LHCN-M2 (cell line): Measurements from ENCODE around the gene OXLD1. TPM values are rescaled to one million over a fixed set of nuclear protein-coding genes. Genes with fewer than 3 reads are reported as not detected.

ENCODE experiments used
- DNase-seq: peaks from one replicate; pipeline ENCODE4 v3.0.0-alpha.2; 2012; ENCODE audit warnings: low read depth
- total RNA-seq: library from RNA; depleted of rRNA; stranded (reverse); fragments of >200 nt; gene quantifications from 2 replicates; pipeline ENCODE4 v1.2.3, GENCODE V29; 2014

Gene OXLD1
- total RNA-seq, 1 experiment from 2014 or later: 54.1 TPM

DNA sequence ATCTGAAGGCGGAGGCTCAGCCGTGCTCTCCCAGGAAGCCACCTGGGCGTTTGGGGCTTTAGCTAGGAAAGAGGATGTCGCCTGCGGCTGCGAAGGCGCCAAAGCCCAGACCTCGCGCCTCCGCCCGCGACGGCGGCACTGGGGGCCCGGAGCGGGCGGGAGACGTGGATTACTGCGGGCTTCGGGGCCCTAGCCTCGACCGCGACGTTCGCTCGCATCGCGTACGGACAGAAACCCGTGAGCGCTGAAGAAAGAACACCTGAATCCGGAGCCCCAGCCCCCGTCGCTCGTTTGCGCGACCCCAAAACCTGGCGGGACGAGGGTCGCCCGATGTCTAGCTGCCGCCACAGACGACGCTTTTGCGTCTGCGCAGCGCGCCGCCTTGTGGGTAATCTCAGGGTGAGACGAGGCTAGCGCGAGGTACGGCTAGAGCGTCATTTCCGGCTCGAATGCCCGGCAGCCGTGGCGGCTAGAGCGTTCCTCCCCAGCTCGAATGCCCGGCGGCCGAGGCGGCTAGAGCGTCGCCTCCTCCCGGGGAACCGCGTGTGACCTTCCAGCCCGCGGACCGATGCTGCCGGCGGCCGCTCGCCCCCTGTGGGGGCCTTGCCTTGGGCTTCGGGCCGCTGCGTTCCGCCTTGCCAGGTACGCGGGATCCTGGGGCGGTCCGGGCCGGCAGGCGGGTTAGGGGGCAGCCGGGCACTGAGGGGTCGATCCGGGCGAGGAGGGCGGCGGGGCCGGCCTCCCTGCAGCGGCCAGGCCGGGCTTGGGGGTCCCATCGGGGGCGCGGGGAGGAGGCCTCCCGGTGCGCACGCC lies 36.7 kb upstream of the OXLD1 start, which contains the start of gene MRPL12:
TSS of gene MRPL12 (plus strand) at position 434 of the 813 bp plus-strand sequence. CDS start at position 569, 135 bp downstream.
- peak; percentile 91 for DNase-seq

DNA sequence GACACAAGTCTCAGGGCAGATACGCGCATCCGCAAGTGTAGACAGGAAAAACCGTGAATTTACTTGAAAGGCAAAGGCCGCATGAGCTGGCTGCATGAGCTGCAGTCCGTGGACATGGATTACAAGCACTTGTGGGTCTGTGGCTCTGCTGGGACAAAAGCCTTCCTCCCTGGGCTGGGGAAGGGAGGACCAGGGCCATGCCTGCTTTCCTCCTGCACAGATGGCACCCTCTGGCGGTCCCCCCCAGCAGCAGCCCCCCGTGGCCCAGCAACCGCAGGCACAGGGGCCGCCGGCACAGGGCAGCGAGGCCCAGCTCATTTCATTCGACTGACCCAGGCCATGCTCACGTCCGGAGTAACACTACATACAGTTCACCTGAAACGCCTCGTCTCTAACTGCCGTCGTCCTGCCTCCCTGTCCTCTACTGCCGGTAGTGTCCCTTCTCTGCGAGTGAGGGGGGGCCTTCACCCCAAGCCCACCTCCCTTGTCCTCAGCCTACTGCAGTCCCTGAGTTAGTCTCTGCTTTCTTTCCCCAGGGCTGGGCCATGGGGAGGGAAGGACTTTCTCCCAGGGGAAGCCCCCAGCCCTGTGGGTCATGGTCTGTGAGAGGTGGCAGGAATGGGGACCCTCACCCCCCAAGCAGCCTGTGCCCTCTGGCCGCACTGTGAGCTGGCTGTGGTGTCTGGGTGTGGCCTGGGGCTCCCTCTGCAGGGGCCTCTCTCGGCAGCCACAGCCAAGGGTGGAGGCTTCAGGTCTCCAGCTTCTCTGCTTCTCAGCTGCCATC lies 35.1 kb upstream of the OXLD1 start:
- no peak for DNase-seq

DNA sequence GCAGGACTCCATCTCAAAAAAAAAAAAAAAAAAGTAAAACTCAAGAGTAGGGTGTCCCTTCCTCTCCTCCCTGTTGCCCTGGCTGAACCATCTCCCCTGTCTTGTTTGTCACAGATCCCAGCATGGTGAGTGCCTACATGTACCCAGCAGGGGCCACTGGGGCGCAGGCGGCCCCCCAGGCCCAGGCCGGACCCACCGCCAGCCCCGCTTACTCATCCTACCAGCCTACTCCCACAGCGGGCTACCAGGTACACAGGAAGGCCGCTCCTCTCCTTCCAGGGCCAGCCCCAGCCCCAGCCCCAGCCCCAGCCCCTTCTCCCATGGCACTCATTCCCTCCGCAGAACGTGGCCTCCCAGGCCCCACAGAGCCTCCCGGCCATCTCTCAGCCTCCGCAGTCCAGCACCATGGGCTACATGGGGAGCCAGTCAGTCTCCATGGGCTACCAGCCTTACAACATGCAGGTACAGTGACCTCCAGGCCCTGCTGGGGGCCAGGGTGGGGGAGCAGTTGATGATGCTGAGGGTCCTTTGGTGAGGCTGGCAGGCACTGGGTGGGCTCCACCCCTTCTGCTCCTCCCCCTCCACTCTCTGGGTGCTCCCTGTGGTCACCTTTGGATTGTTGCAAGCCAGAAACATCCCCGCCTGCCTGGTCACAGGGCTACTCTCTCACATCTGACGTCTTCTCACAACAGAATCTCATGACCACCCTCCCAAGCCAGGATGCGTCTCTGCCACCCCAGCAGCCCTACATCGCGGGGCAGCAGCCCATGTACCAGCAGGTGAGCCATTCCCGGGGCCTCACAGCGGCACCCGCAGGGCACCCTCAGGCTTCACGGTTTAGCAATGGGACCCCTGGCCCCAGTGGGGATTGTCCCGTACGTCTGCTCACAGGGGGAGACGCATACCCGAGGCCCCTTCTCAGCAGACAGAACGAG lies 34.2 kb upstream of the OXLD1 start:
- no peak for DNase-seq

DNA sequence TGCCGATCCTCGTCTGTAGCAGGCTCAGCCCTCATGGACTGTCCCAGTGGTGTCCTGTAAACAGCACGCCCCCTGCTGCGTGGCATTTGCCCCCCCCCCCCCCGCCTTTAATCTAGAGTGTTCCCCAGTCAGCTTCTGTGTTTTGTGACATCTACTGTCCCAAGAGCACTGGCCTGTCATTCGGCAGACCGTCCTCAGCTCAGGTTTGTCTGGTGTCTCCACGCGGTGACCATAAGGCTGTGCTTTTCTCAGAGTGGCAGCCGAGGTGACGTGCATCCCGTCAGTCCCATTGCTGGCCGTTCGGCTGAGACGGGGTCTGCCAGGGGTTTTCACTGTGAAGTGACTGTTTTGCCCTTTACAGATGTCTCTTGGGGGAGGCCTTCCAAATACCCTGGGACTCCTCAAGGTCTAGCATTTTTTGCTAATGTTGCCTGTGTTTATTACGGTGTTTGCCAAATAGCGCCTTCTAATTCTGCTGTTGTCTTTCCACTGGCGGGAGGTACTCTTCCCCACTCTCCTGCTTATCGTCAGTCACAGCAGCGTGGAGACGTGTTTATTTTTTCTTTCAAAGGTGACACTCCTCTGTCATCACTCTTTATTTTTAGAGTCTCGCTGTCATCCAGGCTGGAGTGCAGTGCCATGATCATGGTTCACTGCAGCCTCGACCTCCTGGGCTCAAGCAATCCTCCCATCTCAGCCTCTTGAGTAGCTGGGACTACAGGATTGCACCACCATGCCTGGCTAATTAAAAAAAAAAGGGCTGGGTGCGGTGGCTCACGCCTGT lies 31.0 kb upstream of the OXLD1 start:
- DNase-seq: no peak

DNA sequence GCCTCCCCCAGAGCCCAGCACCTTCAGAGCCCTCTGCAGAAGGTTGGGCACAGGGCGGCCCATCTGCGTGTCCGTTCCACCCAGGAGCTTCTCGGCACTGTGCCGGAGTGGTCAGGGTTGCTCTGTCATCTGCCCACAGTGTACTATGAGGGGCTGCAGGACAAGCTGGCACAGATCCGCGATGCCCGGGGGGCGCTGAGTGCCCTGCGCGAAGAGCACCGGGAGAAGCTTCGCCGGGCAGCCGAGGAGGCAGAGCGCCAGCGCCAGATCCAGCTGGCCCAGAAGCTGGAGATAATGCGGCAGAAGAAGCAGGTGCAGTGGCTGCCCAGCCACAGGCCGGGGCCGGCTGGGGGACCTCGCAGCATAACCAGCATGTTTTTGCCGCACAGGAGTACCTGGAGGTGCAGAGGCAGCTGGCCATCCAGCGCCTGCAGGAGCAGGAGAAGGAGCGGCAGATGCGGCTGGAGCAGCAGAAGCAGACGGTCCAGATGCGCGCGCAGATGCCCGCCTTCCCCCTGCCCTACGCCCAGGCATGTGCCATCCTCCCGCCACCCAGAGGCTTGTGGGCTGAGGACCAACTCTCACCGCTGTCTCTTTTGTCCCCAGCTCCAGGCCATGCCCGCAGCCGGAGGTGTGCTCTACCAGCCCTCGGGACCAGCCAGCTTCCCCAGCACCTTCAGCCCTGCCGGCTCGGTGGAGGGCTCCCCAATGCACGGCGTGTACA lies 30.0 kb upstream of the OXLD1 start:
- DNase-seq: no peak

DNA sequence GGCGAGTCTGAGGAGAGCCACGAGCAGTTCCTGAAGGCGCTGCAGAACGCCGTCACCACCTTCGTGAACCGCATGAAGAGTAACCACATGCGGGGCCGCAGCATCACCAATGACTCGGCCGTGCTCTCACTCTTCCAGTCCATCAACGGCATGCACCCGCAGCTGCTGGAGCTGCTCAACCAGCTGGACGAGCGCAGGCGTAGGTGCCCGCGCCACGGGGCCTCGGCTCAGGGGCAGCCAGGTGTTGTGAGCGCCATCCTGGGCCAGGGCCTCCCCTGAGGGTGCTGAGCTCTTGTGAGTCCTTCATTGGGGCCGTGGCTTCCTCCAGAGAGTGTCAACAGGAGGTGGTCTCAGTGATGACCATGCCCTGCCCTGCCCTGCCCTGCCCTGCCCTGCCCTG lies 29.4 kb upstream of the OXLD1 start:
- DNase-seq: no peak

DNA sequence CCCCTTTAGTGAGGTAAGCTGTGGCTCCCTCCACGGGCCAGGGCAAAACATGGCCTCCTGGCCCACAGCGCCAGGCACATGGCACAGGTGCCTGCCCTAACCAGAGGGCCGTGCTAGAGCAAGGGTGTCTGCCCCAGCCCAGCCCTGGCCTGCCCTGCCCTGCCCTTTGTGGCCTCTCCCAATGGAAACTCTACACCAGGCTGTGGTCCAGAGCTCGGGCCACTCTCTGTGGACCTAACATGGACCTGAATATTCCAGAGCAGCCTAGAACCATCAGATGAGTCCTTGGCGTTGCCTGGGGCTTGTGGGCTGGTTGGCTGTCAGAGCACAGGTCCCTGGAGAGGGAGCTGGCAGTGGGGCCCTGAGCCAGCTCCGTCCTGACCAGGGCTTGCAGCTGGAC lies 28.8 kb upstream of the OXLD1 start:
- no peak for DNase-seq

DNA sequence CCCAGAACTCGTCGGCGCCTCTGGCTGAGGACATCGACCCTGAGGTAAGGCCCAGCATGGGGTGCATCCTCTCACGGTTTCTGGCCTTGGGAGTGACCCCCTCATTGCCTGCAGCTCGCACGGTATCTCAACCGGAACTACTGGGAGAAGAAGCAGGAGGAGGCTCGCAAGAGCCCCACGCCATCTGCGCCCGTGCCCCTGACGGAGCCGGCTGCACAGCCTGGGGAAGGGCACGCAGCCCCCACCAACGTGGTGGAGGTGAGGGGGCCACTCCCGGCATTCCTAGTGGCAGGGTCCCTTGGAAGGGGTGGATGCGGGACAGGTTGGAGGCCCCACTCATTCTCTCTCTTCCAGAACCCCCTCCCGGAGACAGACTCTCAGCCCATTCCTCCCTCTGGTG lies 28.4 kb upstream of the OXLD1 start:
- no peak for DNase-seq

DNA sequence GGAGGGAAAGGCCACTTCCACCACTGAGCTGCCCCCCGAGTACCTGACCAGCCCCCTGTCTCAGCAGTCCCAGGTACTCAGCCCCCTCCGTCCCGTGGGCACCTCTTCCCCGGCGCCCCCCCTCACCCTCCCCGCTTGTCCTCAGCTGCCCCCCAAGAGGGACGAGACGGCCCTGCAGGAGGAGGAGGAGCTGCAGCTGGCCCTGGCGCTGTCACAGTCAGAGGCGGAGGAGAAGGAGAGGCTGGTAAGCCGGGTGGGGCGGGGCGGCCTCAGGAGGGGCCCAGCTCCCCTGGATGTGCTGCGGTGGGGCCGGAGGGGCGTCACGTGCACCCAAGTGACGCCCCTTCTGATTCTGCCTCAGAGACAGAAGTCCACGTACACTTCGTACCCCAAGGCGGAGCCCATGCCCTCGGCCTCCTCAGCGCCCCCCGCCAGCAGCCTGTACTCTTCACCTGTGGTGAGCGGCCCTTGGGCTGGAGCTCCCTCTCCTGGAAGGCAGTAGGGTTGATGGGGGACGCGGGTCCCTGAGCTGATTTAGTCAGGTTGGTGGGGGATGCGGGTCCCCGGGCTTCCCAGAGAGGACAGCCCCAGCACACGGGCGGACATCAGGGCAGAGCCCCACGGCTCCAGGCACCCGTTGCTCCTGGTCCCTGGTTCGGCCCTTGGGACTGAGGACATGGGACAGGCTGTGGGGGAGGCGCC lies 27.3 kb upstream of the OXLD1 start:
- DNase-seq: no peak

DNA sequence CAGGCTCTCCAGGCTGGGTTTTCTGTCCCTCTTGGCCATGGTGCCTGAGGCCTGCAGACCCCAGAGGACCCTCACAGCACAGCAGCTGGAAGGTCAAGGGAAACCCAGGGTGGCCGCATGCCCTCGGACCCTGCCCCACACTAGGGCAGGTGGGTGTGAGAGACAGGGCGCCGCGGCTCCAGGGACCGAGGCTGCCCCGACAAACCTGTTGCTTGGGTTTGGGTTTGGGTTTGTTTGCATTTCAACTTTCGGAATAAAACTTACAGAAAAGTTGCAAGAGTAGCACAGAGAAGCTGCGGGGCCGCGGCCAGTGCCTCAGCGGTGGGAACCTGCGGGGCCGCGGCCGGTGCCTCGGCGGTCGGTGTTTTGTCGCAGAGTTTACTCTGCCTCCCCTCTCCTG lies 25.2 kb upstream of the OXLD1 start:
- no peak for DNase-seq

DNA sequence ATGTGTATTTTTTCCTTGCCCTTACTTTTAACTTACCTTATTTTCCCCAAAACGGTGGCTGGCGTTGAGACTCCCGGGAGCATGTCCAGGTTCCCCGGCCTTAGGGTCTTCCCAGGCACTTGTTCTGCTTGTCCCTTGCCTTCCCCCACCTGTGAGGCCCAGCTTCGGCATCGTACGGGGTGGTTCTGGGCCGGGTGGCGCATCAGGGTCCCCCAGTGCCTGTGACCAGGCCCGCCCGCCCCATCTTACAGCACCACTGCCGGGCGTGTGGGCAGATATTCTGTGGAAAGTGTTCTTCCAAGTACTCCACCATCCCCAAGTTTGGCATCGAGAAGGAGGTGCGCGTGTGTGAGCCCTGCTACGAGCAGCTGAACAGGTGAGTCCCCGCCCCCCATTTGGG lies 24.8 kb upstream of the OXLD1 start:
- DNase-seq: no peak

DNA sequence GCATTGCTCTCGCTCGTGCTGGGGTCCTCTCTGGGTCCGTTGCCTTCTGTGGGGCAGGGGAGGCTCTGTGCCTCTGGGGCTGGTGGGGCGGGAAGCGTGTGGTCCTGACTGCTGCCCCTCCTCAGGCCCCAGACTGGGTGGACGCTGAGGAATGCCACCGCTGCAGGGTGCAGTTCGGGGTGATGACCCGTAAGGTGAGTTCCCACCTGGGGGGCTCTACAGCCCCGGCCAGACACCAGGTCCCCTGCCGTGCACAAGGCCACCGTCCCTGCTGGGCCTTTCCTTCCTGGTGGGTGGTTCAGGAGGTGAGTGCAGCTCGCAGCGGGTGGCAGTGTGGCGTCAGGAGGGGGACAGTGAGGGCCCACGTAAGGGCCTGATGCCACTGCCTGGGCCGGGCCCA lies 24.1 kb upstream of the OXLD1 start:
- no peak for DNase-seq

DNA sequence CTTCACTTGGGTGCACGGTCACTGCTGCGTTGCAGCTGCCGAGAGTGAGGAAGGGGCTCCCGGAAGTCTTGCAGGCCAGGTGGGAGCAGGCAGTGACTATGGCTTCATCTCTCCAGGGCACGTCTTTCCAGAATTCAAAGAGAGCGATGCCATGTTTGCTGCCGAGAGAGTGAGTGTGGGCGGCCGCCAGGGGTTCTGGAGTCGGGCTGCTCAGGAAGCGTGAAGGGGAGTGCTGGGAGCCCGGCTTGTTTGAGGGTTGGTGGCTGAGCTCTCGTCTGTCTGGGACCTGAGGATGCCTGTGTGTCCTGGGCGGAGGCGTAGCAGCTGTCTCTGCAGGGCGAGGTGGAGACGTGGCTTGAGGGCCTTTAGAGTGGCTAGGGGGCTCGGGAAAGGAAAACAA lies 23.7 kb upstream of the OXLD1 start:
- DNase-seq: no peak

DNA sequence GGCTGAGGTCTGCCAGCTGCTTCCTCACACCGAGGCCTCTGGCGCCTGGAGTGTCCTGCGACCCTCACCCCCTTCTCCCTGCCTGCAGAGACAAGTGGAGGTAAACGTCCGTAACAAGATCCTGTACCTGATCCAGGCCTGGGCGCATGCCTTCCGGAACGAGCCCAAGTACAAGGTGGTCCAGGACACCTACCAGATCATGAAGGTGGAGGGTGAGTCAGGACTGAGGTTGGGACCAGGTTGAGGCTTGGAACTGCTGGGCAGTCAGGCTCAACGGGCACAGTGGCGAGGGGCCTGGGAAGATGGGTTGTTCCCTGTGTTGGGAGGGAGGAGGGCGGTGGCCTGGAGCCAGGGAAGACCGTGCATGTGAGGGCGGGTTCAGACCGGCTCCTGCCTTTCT lies 22.2 kb upstream of the OXLD1 start:
- no peak for DNase-seq

DNA sequence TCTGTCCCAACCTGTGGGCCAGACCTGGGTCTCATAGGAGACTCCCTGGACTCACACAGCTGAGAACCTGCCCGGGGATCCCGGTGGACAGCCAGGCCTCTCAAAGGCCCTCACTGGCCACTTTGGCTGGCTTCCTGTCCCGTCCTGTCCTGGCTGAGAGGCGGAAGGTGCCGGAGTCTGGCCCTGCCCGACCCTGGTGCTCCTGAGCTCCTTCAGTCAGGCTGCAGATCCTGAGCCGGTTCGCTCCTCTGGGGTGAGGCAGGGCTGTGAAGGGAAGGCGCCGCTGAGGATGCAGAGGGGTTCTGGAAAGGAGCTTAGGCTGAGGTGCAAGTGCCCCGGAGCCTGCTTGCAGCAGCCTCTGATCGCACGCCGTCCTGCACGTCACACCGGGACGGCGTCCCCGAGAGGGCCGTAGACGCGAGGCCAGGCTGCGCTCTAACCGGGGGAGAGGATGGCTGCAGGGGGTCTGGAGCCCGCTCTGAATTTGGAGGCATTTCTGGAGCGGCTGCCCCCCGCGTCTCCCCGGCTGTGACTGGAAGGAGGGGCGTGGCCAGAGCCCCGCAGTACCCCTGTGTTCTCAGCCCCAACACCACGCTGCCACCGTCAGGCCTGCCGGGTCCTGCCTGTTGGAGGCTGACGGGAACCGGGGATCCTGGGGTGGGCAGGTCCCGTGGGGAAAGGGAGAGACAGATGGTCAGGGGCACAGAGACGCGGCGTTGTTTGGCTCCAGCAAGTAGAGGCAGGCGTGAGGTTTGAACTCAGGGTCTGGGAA lies 21.6 kb upstream of the OXLD1 start:
- DNase-seq: no peak

DNA sequence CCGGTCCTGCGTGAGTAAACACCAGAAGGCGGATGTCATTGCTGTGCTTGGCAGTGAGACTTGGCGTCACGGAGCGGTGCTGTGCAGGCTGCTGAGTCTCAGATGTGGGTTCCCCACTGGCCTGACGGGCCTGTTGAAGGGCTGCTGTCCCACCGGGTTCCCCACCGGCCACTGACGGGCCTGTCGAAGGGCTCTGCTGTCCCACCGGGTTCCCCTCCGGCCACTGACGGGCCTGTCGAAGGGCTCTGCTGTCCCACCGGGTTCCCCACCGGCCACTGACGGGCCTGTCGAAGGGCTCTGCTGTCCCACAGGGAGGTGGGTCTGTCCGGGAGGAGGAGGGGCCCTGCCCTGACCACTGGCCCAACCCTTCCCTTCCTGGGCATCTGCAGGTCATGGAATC lies 20.2 kb upstream of the OXLD1 start:
- DNase-seq: no peak

DNA sequence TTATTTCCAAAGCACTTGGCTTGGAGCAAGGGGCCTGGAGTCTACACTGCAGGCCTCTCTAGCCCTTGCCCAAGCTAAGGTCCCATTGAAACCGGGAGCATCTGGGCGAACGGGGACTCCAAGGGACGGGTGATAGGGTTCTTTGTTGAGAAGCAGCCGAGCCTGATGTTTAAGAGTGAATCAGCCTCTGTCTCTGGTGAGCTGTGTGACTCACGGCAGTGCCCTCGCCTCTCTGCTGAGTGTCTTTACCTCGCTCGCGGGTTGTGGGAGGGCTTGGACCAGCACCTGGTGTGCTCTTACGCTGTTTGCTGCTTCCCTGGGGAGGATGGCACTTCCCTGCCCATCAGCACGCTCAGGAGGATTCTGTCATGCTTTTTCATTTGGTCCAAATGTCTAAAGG lies 18.7 kb upstream of the OXLD1 start:
- DNase-seq: peak; percentile 87

DNA sequence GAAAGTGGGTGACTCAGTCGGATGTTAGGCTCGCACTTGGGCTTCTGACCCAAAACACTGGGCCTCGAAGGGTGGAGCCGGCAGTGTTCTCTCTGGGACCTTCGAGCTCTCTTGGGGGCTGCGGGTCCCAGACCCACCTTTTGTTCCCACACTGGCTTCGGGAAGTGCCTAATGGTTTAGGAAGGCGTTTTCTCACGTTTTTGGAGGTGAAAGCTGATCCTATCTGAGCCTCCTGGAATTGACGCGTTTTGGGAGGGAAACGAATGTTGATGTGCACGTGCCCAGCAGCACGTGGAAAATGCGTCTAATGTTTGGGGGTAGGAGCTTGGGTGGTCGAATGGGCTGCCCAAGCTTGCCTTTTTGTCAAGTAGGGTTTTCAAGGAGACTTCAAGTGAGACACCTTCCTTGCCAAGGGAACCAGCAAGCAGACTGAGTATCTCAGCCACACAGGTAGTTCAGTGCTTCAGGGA lies 18.1 kb upstream of the OXLD1 start:
- DNase-seq: peak; percentile 88
